Sigmoid colon (tissue), 7 donors: ENCODE results near the gene PABPC3. TPM values are rescaled to one million over a fixed set of nuclear protein-coding genes. Genes with fewer than 3 reads are reported as not detected.

Experiments
- DNase-seq: peaks from one replicate; pipeline ENCODE4 v3.0.0-alpha.2; 2019
- H3K27ac ChIP-seq, 4 donors: fragments of 200-600 bp; sonication (generic); one replicate each; pipeline ENCODE4 v1.5.1; 2016 to 2019; ENCODE audit warnings: mild to moderate bottlenecking in 1 of 4
- H3K27me3 ChIP-seq, 3 donors: fragments of 200-600 bp; sonication (generic); one replicate each; pipeline ENCODE4 v1.5.1; 2019; ENCODE audit warnings: mild to moderate bottlenecking in 1 of 3
- H3K36me3 ChIP-seq, 4 donors: fragments of 200-600 bp; sonication (generic); one replicate each; pipeline ENCODE4 v1.5.1; 2016 to 2019
- H3K4me1 ChIP-seq, 4 donors: fragments of 200-600 bp; sonication (generic); one replicate each; pipeline ENCODE4 v1.5.1; 2017 to 2019
- H3K4me3 ChIP-seq, 4 donors: fragments of 200-600 bp; sonication (generic); one replicate each; pipeline ENCODE4 v1.5.1; 2017 to 2019; ENCODE audit warnings: mild to moderate bottlenecking in 2 of 4, moderate library complexity in 1 of 4
- H3K9me3 ChIP-seq, 4 donors: fragments of 200-600 bp in 3 of 4; sonication (generic) in 3 of 4; one replicate each; pipeline versions ENCODE4 v1.5.1 to v1.6.1; 2013 to 2019
- CTCF ChIP-seq, 4 experiments: fragments of 450-650 bp in 3 of 4; fragments of 200-600 bp in 1 of 4; IDR thresholded peaks; one replicate each; pipeline ENCODE4 v1.5.1; 2016 to 2019; ENCODE audit warnings: antibody characterized with exemption in 4 of 4, mild to moderate bottlenecking in 3 of 4, moderate library complexity in 2 of 4
- EP300 ChIP-seq, 4 donors: sonication (generic); formaldehyde crosslinking; IDR thresholded peaks; one replicate each; pipeline ENCODE4 v1.6.1; 2017; ENCODE audit warnings: antibody characterized with exemption in 4 of 4
- POLR2A ChIP-seq, 2 donors: fragments of 450-650 bp; IDR thresholded peaks; one replicate each; pipeline ENCODE4 v1.6.1; 2016; ENCODE audit warnings: antibody characterized with exemption in 2 of 2, mild to moderate bottlenecking in 2 of 2, moderate library complexity in 2 of 2
- POLR2AphosphoS5 ChIP-seq, 4 donors: sonication (generic); formaldehyde crosslinking; IDR thresholded peaks; one replicate each; pipeline ENCODE4 v1.6.1; 2017; ENCODE audit warnings: antibody characterized with exemption in 4 of 4
- WGBS, 2 donors: extraction: QIAGEN DNeasy Blood & Tissue Kit; methylation state at CpG; one replicate each; pipeline ENCODE4 v1.1.7; 2013; 5-methylcytosine and 5-hydroxymethylcytosine counted together
- intact Hi-C: fragments of 100-400 bp; cut with DNase I; formaldehyde crosslinking; loops from one replicate; pipeline ENCODE4 v1.15.1; 2023
- polyA plus RNA-seq, 3 donors: library from polyadenylated mRNA; stranded (reverse); fragments of 200-250 nt; gene quantifications; one replicate each; pipeline ENCODE4 v1.2.3, GENCODE V29; 2013
- total RNA-seq, 4 donors: library from RNA; depleted of rRNA; stranded (reverse); fragments of >200 nt; gene quantifications; one replicate each; pipeline ENCODE4 v1.1.0, GENCODE V29; 2016
- donor health status: healthy with polysubstance abuse.
- donor health status: Bipolar disorder and iron deficiency.
- donor health status: healthy.

Gene PABPC3
- under 1 TPM in 2 of 4 donors, not detected in 2; under 0.01 to 0.16 TPM for total RNA-seq
- under 1 TPM in 1 of 3 donors, not detected in 2; 0.10 TPM for polyA plus RNA-seq

GRCh38 chr13:25095851-25096453 is at the start of gene PABPC3:
Gene PABPC3, plus strand, starts transcription at chr13:25096136. Its CDS starts 63 bp downstream, at chr13:25096199.
- intact Hi-C loops: no loop called here
- Histone ChIP-seq H3K4me1 (no peaks in the 10 kb centered on the region), H3K4me3 (peak within 1 kb of the TSS in 2 of 4 donors; percentile 27), H3K27ac (no peak within 1 kb of the TSS), H3K9me3 (peaks cover 0 to 2% (median 0%) of the 10 kb centered on the region in 4 donors), H3K36me3 (no peaks in the 10 kb centered on the region), H3K27me3 (peaks cover 8 to 25% (median 12%) of the 10 kb centered on the region in 3 donors)
- no peak for DNase-seq
- 25 to 49% methylated on average over 50 of the region's 50 CpGs for WGBS, 2 donors
- TF ChIP-seq CTCF (IDR thresholded peaks at IDR 0.05): no peak
- TF ChIP-seq POLR2AphosphoS5 (IDR thresholded peaks at IDR 0.05): no peak
- TF ChIP-seq POLR2A (IDR thresholded peaks at IDR 0.05): no peak
- TF ChIP-seq EP300 (IDR thresholded peaks at IDR 0.05): no peak

- peak overlapping the region in 3 of 4 donors; percentile 35 to 50 (median 50) for H3K4me3 ChIP-seq
Measured at GRCh38 chr13:25046274-25046984, 49.5 kb upstream of the PABPC3 start.

GRCh38 chr13:25046985-25047511 is 48.9 kb upstream of the PABPC3 start:
- 2 to 6% methylated on average over 39 of the region's 39 CpGs for WGBS, 2 donors
- Histone ChIP-seq H3K4me3 (peak overlapping the region in 3 of 4 donors; percentile 35 to 50 (median 50)), H3K27me3 (peaks cover 0 to 45% (median 12%) of the 10 kb centered on the region in 3 donors), H3K36me3 (no peaks in the 10 kb centered on the region), H3K4me1 (peaks cover 0 to 11% (median 4%) of the 10 kb centered on the region in 4 donors), H3K9me3 (no peaks in the 10 kb centered on the region), H3K27ac (no peak overlapping the region)
- DNase-seq: no peak
- TF ChIP-seq POLR2AphosphoS5 (IDR thresholded peaks at IDR 0.05): no peak
- TF ChIP-seq EP300 (IDR thresholded peaks at IDR 0.05): no peak
- TF ChIP-seq CTCF (IDR thresholded peaks at IDR 0.05): no peak
- no peak for TF ChIP-seq POLR2A (IDR thresholded peaks at IDR 0.05)
- intact Hi-C loops: no loop called here

More at GRCh38 chr13:25046274-25046984, 49.5 kb upstream of the PABPC3 start:
- no peak for DNase-seq
- no peaks in the 10 kb centered on the region for H3K36me3 ChIP-seq
- no peaks in the 10 kb centered on the region for H3K9me3 ChIP-seq
- intact Hi-C loops: no loop called here
- peaks cover 0 to 43% (median 12%) of the 10 kb centered on the region in 3 donors for H3K27me3 ChIP-seq
- TF ChIP-seq EP300 (IDR thresholded peaks at IDR 0.05) (no peak), POLR2A (IDR thresholded peaks at IDR 0.05) (no peak), CTCF (IDR thresholded peaks at IDR 0.05) (no peak), POLR2AphosphoS5 (IDR thresholded peaks at IDR 0.05) (no peak)
- peaks cover 0 to 11% (median 4%) of the 10 kb centered on the region in 4 donors for H3K4me1 ChIP-seq
- no peak overlapping the region for H3K27ac ChIP-seq
- WGBS, 2 donors: 17 to 19% methylated on average over 24 of the region's 24 CpGs

- TF ChIP-seq POLR2A (IDR thresholded peaks at IDR 0.05) (no peak), POLR2AphosphoS5 (IDR thresholded peaks at IDR 0.05) (no peak), EP300 (IDR thresholded peaks at IDR 0.05) (no peak), CTCF (IDR thresholded peaks at IDR 0.05) (no peak)
- intact Hi-C loops: no loop called here
- peaks cover 0 to 31% (median 12%) of the 10 kb centered on the region in 3 donors for H3K27me3 ChIP-seq
- no peaks in the 10 kb centered on the region for H3K9me3 ChIP-seq
- H3K4me1 ChIP-seq: peaks cover 0 to 11% (median 4%) of the 10 kb centered on the region in 4 donors
- no peak overlapping the region for H3K27ac ChIP-seq
- WGBS, 2 donors: 64 to 85% methylated on average over 1 of the region's 1 CpG
- no peak overlapping the region for H3K4me3 ChIP-seq
- H3K36me3 ChIP-seq: no peaks in the 10 kb centered on the region
- no peak for DNase-seq
Measured at GRCh38 chr13:25051065-25051464, 44.9 kb upstream of the PABPC3 start.
